IMR-90 (cell line): ENCODE measurements around the gene ZNF341. TPM values are rescaled to one million over a fixed set of nuclear protein-coding genes. Genes with fewer than 3 reads are reported as not detected.

ENCODE experiments used
- ATAC-seq: fragments of 200-7000 bp; cut with Tn5 transposase; 2 replicates; pipeline ENCODE4 v1.9.1; 2020; ENCODE audit warnings: low read depth, mild to moderate bottlenecking, moderate library complexity
- BruUV-seq: library from RNA; stranded (reverse); fragments of 400-500 nt; replicated peaks from 2 replicates; lab custom pipeline; 2021; lab: Mats Ljungman, UMichigan
- CTCF ChIA-PET: fragments of 300-600 bp; formaldehyde crosslinking; extraction: SDS; loops from one replicate; lab custom pipeline; 2021; ENCODE audit warnings: antibody characterized with exemption; lab: Yijun Ruan, JAX
- POLR2A ChIA-PET: fragments of 300-600 bp; sonication (Branson Sonifier 250); formaldehyde crosslinking; loops from one replicate; lab custom pipeline; 2022; ENCODE audit warnings: antibody characterized with exemption; ENCODE audit not compliant: unreplicated experiment; lab: Charles Lee
- DNase-seq: peaks from one replicate; pipeline ENCODE4 v3.0.0; 2013
- H2AFZ ChIP-seq: replicated peaks from 2 replicates; pipeline ENCODE3; 2013; ENCODE audit warnings: low read length, mild to moderate bottlenecking; ENCODE audit not compliant: poor library complexity
- H2AK5ac ChIP-seq: 2 replicates; pipeline ENCODE4 v1.6.1; 2013; ENCODE audit warnings: low read depth, low read length, inconsistent platforms
- H2AK9ac ChIP-seq: replicated peaks from 2 replicates; pipeline ENCODE3; 2013; ENCODE audit warnings: mild to moderate bottlenecking, low read depth, low read length, moderate library complexity; ENCODE audit not compliant: poor library complexity
- H2BK120ac ChIP-seq: 2 replicates; pipeline ENCODE4 v1.6.1; 2013; ENCODE audit warnings: low read depth, low read length, inconsistent platforms
- H2BK15ac ChIP-seq: 3 replicates; pipeline ENCODE4 v1.6.1; 2013; ENCODE audit warnings: low read depth, low read length, inconsistent platforms
- H2BK20ac ChIP-seq: 2 replicates; pipeline ENCODE4 v1.6.1; 2013; ENCODE audit warnings: low read depth, mild to moderate bottlenecking, inconsistent platforms, low read length, moderate library complexity
- H2BK5ac ChIP-seq: 2 replicates; pipeline ENCODE4 v1.6.1; 2013; ENCODE audit warnings: mild to moderate bottlenecking, low read depth, low read length, inconsistent platforms; ENCODE audit not compliant: poor library complexity, severe bottlenecking
- H3K14ac ChIP-seq: replicated peaks from 2 replicates; pipeline ENCODE4 v1.6.1; 2013; ENCODE audit warnings: low read depth, low read length, inconsistent platforms
- H3K18ac ChIP-seq: 2 replicates; pipeline ENCODE4 v1.6.1; 2013; ENCODE audit warnings: low read depth, low read length, control low read depth
- H3K23ac ChIP-seq: 2 replicates; pipeline ENCODE4 v1.6.1; 2013; ENCODE audit warnings: low read depth, low read length, inconsistent platforms
- H3K27ac ChIP-seq: 2 replicates; pipeline ENCODE4 v1.5.1; 2013; ENCODE audit warnings: mild to moderate bottlenecking, control low read depth, low read length; ENCODE audit not compliant: insufficient read depth
- H3K27me3 ChIP-seq: 2 replicates; pipeline ENCODE4 v1.6.1; 2013; ENCODE audit warnings: low read length; ENCODE audit not compliant: control insufficient read depth, insufficient read depth
- H3K36me3 ChIP-seq: 2 replicates; pipeline ENCODE4 v1.6.1; 2013; ENCODE audit warnings: low read length, mixed read lengths; ENCODE audit not compliant: control insufficient read depth, insufficient read depth
- H3K4ac ChIP-seq: 2 replicates; pipeline ENCODE4 v1.6.1; 2013; ENCODE audit warnings: low read depth, low read length, inconsistent platforms
- H3K4me1 ChIP-seq: 2 replicates; pipeline ENCODE4 v1.6.1; 2013; ENCODE audit warnings: low read length, mixed read lengths; ENCODE audit not compliant: control insufficient read depth, insufficient read depth
- H3K4me2 ChIP-seq: 2 replicates; pipeline ENCODE4 v1.6.1; 2013; ENCODE audit warnings: low read depth, mild to moderate bottlenecking, control low read depth, low read length, moderate library complexity
- H3K4me3 ChIP-seq: 2 replicates; pipeline ENCODE4 v1.5.1; 2013; ENCODE audit warnings: low read depth, mild to moderate bottlenecking, control low read depth, low read length, moderate library complexity; ENCODE audit not compliant: insufficient read depth
- H3K56ac ChIP-seq: 2 replicates; pipeline ENCODE4 v1.6.1; 2013; ENCODE audit warnings: low read length, inconsistent platforms; ENCODE audit not compliant: insufficient read depth; ENCODE audit errors: extremely low read depth
- H3K79me1 ChIP-seq, 2 experiments: 2 replicates each; pipeline ENCODE4 v1.6.1; 2013; ENCODE audit warnings: low read length in 2 of 2, inconsistent platforms in 1 of 2, low read depth in 1 of 2
- H3K9ac ChIP-seq: 2 replicates; pipeline ENCODE4 v1.6.1; 2013; ENCODE audit warnings: low read depth, low read length, control low read depth
- H3K9me1 ChIP-seq: 2 replicates; pipeline ENCODE4 v1.6.1; 2013; ENCODE audit warnings: low read length, inconsistent platforms; ENCODE audit not compliant: insufficient read depth
- H3K9me3 ChIP-seq: 2 replicates; pipeline ENCODE4 v1.6.1; 2013; ENCODE audit warnings: low read length; ENCODE audit not compliant: control insufficient read depth, insufficient read depth
- H4K20me1 ChIP-seq: 2 replicates; pipeline ENCODE4 v1.6.1; 2013; ENCODE audit warnings: low read length, inconsistent platforms; ENCODE audit not compliant: insufficient read depth
- H4K5ac ChIP-seq: 2 replicates; pipeline ENCODE4 v1.6.1; 2013; ENCODE audit warnings: mild to moderate bottlenecking, low read depth, low read length, control low read depth
- H4K8ac ChIP-seq, 2 experiments: 2 replicates each; pipeline ENCODE4 v1.6.1; 2013; ENCODE audit warnings: low read depth in 2 of 2, low read length in 2 of 2, control low read depth in 1 of 2, inconsistent platforms in 1 of 2
- H4K91ac ChIP-seq: 2 replicates; pipeline ENCODE4 v1.6.1; 2013; ENCODE audit warnings: low read depth, low read length, inconsistent platforms; ENCODE audit not compliant: insufficient read depth
- BHLHE40 ChIP-seq: fragments of 150-350 bp; IDR thresholded peaks from 2 replicates; pipeline ENCODE4 v1.6.1; 2016; ENCODE audit warnings: mild to moderate bottlenecking, low read depth, low read length
- CTCF ChIP-seq: conservative IDR thresholded peaks from 2 replicates; pipeline ENCODE4 v1.5.1; 2012; ENCODE audit warnings: mild to moderate bottlenecking, low read depth, low read length, improper control_type of control experiment
- MAZ ChIP-seq: IDR thresholded peaks from 2 replicates; pipeline ENCODE4 v1.6.1; 2012; ENCODE audit warnings: low read depth, mild to moderate bottlenecking, low read length, improper control_type of control experiment, moderate library complexity, borderline replicate concordance
- NFE2L2 ChIP-seq: fragments of 150-350 bp; IDR thresholded peaks from 2 replicates; pipeline ENCODE4 v1.6.1; 2016; ENCODE audit warnings: low read depth, mild to moderate bottlenecking, low read length
- SMC3 ChIP-seq: fragments of 150-350 bp; IDR thresholded peaks from 2 replicates; pipeline ENCODE4 v1.6.1; 2016; ENCODE audit warnings: low read depth, mild to moderate bottlenecking, antibody characterized with exemption, low read length, moderate library complexity
- USF2 ChIP-seq: fragments of 150-350 bp; IDR thresholded peaks from 2 replicates; pipeline ENCODE4 v1.6.1; 2017; ENCODE audit warnings: mild to moderate bottlenecking, antibody characterized with exemption, low read length, low read depth
- WGBS, 2 experiments: methylation state at CpG; one replicate each; pipeline versions ENCODE4 v1.1.5 to v1.1.7; 2013; ENCODE audit warnings: missing lambda C conversion rate in 2 of 2; ENCODE audit not compliant: insufficient read length in 1 of 2; ENCODE audit errors: extremely low coverage in 2 of 2; 5-methylcytosine and 5-hydroxymethylcytosine counted together
- dilution Hi-C: fragments of 300-500 bp; cut with HindIII; formaldehyde crosslinking; loops from one replicate; pipeline ENCODE4 v1.14.3; 2018; ENCODE audit warnings: low sequenced_read_pairs; ENCODE audit not compliant: unreplicated experiment
- in situ Hi-C: fragments of 300-500 bp; cut with MboI; formaldehyde crosslinking; loops from 3 replicates; pipeline ENCODE4 v1.14.3; 2019; ENCODE audit warnings: low sequenced_read_pairs, inconsistent platforms, mixed read lengths
- intact Hi-C: fragments of 100-400 bp; cut with micrococcal nuclease; formaldehyde crosslinking; loops from 2 replicates; pipeline ENCODE4 v1.10.0; 2022
- polyA plus RNA-seq, 3 experiments: library from polyadenylated mRNA; depleted of rRNA; stranded (reverse); fragments of >200 nt; gene quantifications; 2 replicates each; pipeline ENCODE4 v1.2.3, GENCODE V29; 2012; ENCODE audit warnings: low replicate concordance in 1 of 3
- total RNA-seq: library from RNA; depleted of rRNA; stranded (reverse); fragments of >200 nt; gene quantifications from 2 replicates; pipeline ENCODE4 v1.2.3, GENCODE V29; 2012

ZNF341 gene
- total and polyA plus RNA-seq, 2 of the 4 experiments (the other 2 are of a cell fraction): 1.1 to 3.4 TPM

DNA sequence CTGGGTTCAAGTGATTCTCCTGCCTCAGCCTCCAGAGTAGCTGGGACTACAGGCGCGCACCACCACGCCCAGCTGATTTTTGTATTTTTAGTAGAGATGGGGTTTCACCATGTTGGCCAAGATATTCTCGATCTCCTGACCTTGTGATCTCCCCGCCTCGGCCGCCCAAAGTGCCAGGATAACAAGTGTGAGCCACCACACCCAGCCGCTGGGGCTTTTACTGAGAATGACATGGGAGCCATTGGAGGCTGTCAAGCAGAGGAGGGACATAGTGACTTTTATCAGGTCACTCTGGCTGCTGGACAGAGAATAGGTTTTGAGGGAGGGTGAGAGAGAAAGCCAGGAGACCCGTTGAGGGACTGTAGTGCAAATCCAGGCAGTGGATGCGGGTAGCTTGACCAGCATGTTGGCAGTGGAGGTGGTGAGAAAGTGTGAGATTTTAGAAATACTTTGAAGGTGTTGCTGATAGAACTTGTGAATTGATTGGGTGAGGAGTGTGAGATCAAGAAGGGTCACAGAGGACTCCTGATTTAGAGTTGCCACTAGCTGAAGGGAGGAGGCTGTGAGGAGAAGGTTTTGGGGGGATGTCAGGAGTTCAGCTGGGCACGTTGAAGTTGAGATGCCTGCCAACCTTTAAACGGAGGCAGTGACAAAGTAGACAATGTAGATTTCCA, 14.7 kb downstream of the ZNF341 start:
- H2AK5ac ChIP-seq: no peak overlapping the region
- no peak overlapping the region for H3K23ac ChIP-seq
- no peaks in the 10 kb centered on the region for H4K20me1 ChIP-seq
- H3K4me1 ChIP-seq: no peaks in the 10 kb centered on the region
- 0 out of 4 replicates have a peak, but pooled peaks cover 0 to 3% of the 10 kb centered on the region in 2 experiments for H3K79me1 ChIP-seq
- no peak overlapping the region for H2BK5ac ChIP-seq
- H3K9ac ChIP-seq: no peak overlapping the region
- H3K9me3 ChIP-seq: no peaks in the 10 kb centered on the region
- POLR2A ChIA-PET: no interaction called here
- H2AK9ac ChIP-seq: no peak overlapping the region
- no peak overlapping the region for H2BK120ac ChIP-seq
- H3K27ac ChIP-seq: no peak overlapping the region
- H3K14ac ChIP-seq: no peak overlapping the region
- no peak overlapping the region for H3K4me3 ChIP-seq
- WGBS, 2 experiments: 86% methylated on average over 2 of the region's 12 CpGs; no CpG with 5 or more reads in 1 of the 2 experiments
- ATAC-seq (no peak), DNase-seq (no peak)
- H2AFZ ChIP-seq: no peak overlapping the region
- BruUV-seq: no TSS peak
- dilution Hi-C loops (no loop called here), intact Hi-C loops (no loop called here), in situ Hi-C loops (no loop called here)
- TF ChIP-seq CTCF: no peak
- no peak for TF ChIP-seq NFE2L2
- no peak for TF ChIP-seq MAZ
- TF ChIP-seq SMC3: no peak
- no peak for TF ChIP-seq BHLHE40
- TF ChIP-seq USF2: no peak
- no peak overlapping the region for H4K91ac ChIP-seq
- H3K4ac ChIP-seq: no peak overlapping the region
- H3K56ac ChIP-seq: no peak overlapping the region
- H3K4me2 ChIP-seq: no peak overlapping the region
- CTCF ChIA-PET: no interaction called here
- H4K8ac ChIP-seq: no peak overlapping the region
- no peak overlapping the region for H2BK20ac ChIP-seq
- no peak overlapping the region for H3K18ac ChIP-seq
- no peak overlapping the region for H2BK15ac ChIP-seq
- H3K27me3 ChIP-seq: no peaks in the 10 kb centered on the region
- H3K9me1 ChIP-seq: no peaks in the 10 kb centered on the region
- peaks cover 5% of the 10 kb centered on the region for H3K36me3 ChIP-seq
- H4K5ac ChIP-seq: no peak overlapping the region
